Fibroblast of the aortic adventitia (primary cell): Measurements from ENCODE around the gene PAQR4. TPM values are rescaled to one million over a fixed set of nuclear protein-coding genes. Genes with fewer than 3 reads are reported as not detected.

ENCODE experiments used
- DNase-seq: peaks from one replicate; pipeline ENCODE4 v3.0.0-alpha.2; 2010; ENCODE audit warnings: low read depth
- H3K4me3 ChIP-seq: 2 replicates; pipeline ENCODE4 v1.5.1; 2011; ENCODE audit warnings: low read depth, mild to moderate bottlenecking, control low read depth, low read length, moderate library complexity
- total RNA-seq: library from RNA; depleted of rRNA; stranded (reverse); fragments of >200 nt; gene quantifications from 2 replicates; pipeline ENCODE4 v1.2.3, GENCODE V29; 2012; ENCODE audit warnings: low replicate concordance
- TF ChIP-seq, protein P1 (sequence below): IDR thresholded peaks from 2 replicates; pipeline ENCODE4 v1.5.1; 2011; ENCODE audit warnings: mild to moderate bottlenecking, low read length, control low read depth, inconsistent platforms; ENCODE audit not compliant: insufficient read depth

Gene PAQR4
- total RNA-seq, 1 donor: 13.8 TPM

DNA sequence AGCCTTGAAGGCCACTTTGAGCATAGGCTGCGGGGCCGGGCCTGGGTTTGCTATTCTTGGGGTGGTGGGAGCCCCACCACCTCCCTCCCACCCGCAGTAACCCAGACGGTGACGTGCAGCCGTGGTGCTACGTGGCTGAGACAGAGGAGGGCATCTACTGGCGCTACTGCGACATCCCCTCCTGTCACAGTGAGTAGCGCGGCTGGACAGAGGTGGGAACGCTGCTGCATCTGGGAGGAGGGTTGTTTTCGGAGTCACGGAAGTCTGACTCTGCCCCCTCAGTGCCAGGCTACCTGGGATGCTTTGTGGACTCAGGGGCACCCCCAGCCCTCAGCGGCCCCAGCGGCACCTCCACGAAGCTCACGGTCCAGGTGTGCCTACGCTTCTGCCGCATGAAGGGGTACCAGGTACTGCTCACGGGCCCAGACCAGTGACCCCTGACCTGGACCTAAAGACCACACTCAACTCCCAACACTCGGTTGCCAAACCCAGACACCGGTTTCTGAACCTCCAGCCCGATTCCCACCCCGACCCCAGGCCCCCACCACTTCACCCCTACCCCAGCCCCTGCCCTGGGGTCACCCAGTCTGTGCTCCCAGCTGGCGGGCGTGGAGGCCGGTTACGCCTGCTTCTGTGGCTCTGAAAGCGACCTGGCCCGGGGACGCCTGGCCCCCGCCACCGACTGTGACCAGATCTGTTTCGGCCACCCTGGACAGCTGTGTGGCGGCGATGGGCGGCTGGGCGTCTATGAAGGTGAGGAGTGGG lies 2.9 kb upstream of the PAQR4 start:
- no peak overlapping the region for H3K4me3 ChIP-seq
- TF ChIP-seq, protein P1, sequence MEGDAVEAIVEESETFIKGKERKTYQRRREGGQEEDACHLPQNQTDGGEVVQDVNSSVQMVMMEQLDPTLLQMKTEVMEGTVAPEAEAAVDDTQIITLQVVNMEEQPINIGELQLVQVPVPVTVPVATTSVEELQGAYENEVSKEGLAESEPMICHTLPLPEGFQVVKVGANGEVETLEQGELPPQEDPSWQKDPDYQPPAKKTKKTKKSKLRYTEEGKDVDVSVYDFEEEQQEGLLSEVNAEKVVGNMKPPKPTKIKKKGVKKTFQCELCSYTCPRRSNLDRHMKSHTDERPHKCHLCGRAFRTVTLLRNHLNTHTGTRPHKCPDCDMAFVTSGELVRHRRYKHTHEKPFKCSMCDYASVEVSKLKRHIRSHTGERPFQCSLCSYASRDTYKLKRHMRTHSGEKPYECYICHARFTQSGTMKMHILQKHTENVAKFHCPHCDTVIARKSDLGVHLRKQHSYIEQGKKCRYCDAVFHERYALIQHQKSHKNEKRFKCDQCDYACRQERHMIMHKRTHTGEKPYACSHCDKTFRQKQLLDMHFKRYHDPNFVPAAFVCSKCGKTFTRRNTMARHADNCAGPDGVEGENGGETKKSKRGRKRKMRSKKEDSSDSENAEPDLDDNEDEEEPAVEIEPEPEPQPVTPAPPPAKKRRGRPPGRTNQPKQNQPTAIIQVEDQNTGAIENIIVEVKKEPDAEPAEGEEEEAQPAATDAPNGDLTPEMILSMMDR: no peak
- DNase-seq: no peak

- TF ChIP-seq, protein P1: no peak
- H3K4me3 ChIP-seq: no peak overlapping the region
- DNase-seq: no peak
Observed at GRCh38 chr16:2966808-2967191, 2.3 kb upstream of the PAQR4 start.

DNA sequence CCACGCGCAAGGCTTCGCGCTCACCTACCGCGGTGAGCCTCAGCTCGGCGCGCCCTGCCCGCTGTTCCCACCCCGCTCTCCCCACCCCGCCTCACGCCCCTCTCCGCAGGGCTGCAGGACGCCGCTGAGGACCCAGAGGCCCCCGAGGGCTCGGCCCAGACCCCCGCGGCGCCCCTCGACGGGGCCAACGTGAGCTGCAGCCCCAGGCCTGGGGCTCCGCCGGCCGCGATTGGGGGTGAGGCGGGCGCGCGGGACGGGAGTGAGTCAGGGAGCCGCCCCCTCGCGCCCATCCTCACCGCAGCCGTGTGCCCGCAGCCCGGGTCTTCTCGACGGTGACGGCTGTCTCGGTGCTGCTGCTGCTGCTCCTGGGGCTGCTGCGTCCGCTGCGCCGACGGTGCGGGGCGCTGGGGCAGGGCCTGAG lies 1.9 kb upstream of the PAQR4 start:
- no peak overlapping the region for H3K4me3 ChIP-seq
- no peak for DNase-seq
- TF ChIP-seq, protein P1: no peak

DNA sequence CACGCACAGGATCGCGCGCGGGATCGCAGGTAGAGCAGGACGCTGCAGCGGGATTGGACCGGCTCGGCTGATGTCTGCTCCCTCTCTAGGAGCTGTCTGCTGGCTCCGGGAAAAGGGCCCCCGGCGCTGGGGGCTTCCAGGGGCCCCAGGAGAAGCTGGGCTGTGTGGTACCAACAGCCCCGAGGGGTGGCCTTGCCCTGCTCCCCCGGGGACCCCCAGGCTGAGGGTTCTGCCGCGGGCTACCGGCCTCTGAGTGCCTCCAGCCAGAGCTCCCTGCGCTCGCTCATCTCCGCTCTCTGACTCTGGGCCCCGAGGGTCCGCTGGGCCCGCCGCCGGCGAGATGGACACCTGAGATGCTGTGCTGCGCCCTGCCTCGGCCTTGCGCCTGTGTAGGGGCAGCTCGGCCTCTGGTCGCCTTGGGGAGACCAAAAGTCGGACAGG lies 1.4 kb upstream of the PAQR4 start:
- no peak overlapping the region for H3K4me3 ChIP-seq
- DNase-seq: no peak
- TF ChIP-seq, protein P1: no peak

- TF ChIP-seq, protein P1: no peak
- DNase-seq: no peak
- H3K4me3 ChIP-seq: no peak overlapping the region
Observed at GRCh38 chr16:2968368-2968737, 795 bp upstream of the PAQR4 start.

DNA sequence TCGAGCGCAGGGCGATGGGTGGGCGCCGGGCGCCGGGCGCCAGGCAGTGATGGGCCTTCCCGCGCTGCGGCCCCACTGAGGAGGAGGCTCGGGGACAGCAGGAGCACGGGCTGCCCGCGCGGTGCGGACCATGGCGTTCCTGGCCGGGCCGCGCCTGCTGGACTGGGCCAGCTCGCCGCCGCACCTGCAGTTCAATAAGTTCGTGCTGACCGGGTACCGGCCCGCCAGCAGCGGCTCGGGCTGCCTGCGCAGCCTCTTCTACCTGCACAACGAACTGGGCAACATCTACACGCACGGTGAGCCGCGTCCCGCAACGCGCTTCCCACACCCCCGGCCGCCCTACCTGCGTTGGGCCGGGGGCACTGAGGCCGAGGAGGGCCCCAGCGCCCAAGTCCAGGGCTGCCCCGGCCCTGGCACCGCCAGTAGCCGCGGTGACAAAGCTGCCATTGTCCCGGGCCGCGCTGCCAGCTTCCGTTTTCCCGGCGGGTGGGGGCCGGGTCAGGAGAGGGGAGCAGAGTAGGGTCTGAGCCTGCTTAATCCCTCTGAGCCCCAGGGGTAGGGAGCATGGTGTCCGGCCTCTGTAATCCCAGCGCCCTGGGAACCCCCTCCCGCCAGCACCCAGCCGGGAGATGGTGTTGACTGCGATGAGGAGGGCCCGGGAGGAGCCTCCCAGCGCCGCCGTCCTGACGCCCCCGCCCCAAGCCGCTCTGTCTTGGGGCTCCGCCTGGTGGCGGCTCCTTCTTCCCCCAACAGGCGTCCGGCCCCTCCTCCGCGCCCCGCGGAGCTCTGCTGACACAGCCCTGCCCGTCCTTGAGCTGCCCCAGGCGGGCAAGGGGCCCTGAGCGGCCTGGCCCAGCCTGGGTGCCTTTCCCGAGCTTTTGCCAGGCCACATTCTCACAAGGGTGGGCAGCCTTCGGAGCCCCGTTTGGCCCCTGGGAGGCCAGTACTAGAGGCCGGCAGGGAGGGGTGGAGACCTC lies 685 bp downstream of the PAQR4 start:
- DNase-seq: peak; percentile 16
- peak overlapping the region; percentile 69 for H3K4me3 ChIP-seq
- TF ChIP-seq, protein P1: peak; percentile 37
